Colon (tissue), 2 donors: Measurements from ENCODE around the gene DGAT2.

Experiments
- FAIRE-seq: peaks from 2 replicates; lab custom pipeline; 2012; peaks lifted over from hg19 to GRCh38; lab: Jason Lieb, UNC
- donor health status: control.
- donor health status: control.

Gene DGAT2

GRCh38 chr11:75802021-75802912 lies 33.7 kb downstream of the DGAT2 start:
- FAIRE-seq, result no peak

DNA sequence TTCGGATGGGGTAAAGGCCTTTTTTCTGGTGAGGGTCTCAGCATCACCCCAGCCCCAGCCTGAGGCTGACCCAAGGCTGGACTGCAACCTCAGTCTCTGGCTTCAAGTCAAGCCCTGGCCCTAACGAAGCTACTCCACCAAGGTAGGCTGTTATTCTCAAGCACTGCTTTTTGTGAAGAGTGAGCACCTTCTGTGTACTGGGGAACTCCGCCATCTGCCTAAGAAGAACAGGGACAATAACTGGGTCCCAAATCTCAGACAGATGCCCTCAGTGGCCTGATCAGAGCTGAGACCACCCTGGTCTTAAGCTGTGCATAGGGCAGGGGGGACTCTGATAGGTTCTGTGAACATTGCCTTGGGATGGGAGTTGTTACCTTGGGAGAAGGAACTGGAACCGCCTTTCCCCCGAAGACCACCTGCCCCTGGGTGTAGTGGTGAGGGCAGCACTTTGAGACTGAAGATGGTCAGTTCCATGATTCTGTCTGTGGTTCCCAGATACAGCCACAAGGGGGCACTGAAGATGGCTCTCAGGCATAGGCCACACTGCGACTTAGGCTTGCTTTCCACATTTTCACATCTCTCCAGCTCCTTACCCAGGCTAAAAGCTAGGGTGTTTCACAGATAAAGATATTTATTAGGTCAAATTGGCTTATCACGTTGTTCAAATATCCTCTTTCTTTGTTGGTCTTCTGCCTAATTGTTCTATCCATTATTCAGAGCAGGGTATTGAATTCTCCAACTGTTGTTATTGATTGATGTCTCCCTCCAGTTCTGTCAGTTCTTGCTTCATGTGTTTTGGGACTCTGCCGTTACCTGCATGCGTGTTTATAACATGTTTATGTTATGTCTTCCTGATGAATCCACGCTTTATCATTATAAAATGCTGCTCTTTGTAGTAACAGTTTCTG lies 34.6 kb downstream of the DGAT2 start:
- no peak for FAIRE-seq

- no peak for FAIRE-seq
Measured at GRCh38 chr11:75809111-75809510, 40.5 kb downstream of the DGAT2 start.

GRCh38 chr11:75809991-75810390 lies 41.4 kb downstream of the DGAT2 start:
- no peak for FAIRE-seq

DNA sequence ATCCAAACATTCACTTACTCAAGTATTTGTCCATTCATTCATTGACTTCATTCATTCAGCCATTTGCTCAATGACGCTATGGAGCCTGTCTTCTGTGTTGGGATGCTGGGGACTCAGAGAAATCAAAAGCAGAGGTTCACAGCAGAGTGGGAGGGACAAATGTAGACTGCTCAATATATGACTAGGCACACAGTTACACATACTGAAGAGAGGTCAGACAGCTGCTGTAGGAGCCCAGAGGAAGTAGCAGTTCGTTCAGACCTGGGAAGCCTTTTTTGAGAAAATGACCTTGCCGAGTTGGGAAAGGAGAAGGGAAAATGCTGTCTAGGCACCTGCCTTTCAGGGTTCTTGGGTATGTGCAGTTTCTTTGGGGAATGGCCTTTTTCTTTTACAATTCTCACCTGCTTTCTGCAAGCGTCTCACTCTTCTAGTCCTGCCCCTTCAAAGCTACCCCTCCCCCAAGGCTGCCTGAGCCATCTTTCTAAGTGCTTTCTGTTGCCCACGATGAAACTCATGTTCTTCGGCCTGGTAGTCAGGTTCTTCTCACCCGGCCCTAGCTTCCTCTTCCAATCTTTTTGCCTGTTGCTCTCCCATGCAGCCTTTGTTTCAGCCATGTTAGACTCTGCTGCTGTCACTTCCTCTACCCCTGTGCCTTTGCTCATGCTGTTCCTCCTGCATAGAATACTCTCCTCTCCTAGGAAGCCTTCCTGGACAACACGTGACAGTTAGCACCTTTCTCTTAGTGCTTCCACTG lies 42.2 kb downstream of the DGAT2 start:
- FAIRE-seq, result no peak

- no peak for FAIRE-seq
Measured at GRCh38 chr11:75811485-75811884, 42.9 kb downstream of the DGAT2 start.

- no peak for FAIRE-seq
Measured at GRCh38 chr11:75812542-75813040, 44.0 kb downstream of the DGAT2 start.

DNA sequence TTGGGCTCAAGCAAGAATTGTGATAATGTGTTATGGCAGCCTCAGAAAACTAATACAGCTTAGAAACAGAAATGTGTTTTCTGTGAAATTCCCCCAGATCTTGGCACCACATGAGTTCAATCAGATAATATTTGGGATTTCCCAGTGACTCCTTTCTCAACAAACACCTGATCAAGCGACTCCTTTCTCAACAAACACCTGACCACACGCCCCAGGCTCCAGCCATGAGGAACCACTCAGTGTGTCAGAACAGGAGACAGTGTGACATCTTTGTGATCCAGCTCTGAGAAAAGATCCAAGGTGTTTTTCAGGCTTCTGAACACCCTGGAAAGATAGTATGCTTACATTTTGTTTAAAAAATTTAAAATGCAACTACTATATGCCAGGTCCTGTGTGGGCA lies 44.5 kb downstream of the DGAT2 start:
- FAIRE-seq, result no peak

- no peak for FAIRE-seq
Measured at GRCh38 chr11:75813622-75814039, 45.1 kb downstream of the DGAT2 start.

- FAIRE-seq, result no peak
Measured at GRCh38 chr11:75814363-75814676, 45.7 kb downstream of the DGAT2 start.

DNA sequence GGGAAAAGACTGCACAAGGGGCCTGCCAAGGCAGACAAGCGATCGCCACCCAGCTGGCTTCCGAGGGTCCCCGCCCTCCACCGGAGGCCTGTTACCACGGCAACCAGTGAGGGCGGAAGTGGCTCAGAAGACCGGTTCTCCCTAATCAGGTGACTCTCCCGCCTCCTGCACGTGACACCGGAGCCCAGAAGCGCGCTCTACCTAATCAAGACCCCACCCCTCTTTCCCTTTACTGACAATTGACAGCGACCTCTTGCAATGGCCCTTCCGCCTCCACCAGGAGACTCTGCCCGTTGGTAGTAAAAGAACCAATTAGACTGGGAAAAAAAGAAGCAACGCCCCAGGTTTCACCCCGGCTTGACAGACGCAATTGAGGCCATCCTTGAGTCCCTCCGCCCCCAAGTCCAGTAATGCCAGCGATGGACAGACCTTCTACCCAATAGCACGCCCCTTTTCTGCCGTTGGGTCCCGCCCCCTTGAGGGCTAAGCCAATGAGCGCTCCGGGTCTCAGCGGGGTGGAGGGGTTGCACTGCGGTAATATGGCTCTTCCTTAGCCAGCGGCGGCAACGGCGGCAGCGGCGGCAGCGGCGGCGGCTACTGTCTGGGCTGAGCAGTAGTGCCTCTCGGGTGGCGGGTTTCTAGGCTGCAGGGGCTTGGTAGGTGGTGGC lies 46.2 kb downstream of the DGAT2 start, which contains the start of gene UVRAG:
UVRAG (plus strand) TSS at position 534 of the 668 bp plus-strand sequence. CDS start 198 bp downstream, outside the sequence.
- peak; percentile 69 for FAIRE-seq

GRCh38 chr11:75815345-75816168 lies 47.0 kb downstream of the DGAT2 start:
- FAIRE-seq, result no peak

DNA sequence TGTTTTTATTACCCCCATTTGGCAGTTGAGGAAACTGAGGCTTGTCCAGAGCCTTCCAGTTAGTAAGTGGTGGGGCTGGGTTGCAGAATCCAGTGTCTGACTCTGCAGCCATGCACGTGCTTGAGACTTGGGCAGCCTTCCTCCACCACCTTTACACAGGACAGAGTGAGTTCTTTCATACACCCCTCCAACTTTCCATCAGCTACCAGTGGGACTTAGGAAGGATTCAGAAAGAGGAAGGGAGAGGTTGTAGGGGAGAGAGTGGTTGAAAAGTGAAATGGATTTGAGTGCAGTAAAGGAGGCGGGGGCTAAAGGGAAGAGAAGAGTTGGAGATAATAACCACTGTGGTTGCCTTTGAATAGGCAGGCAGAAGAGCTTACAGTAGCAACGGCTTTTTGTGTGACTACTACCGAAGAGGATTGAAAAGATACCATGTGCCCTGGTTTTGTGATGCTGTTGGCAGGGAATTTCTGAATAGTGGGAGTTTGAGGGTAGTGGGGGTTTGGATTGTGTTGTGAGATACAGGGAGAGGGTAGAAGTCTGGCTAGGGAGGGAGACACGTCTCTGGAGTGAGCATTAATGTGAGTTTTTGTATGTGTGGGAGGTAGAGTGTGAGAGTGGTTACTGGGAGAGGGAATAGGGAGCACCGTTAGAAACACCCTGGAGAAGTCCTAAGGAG lies 48.1 kb downstream of the DGAT2 start:
- FAIRE-seq, result no peak

DNA sequence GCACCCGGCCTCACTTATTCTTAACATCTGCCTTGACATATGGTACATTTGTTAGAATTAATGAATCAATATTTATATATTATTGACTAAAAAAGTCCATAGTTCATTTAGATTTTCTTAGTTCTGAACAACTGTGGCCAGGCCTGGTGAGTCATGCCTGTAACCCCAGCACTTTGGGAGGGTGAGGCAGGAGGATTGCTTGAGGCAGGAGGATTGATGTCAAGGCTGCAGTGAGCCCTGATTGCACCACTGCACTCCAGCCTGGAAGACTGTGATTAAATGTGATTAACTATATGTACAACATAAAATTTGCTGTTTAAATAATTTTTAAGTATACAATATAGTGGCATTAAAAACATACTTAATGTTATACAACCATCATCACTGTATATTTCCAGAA lies 52.1 kb downstream of the DGAT2 start:
- FAIRE-seq, result no peak

GRCh38 chr11:75821202-75821601 lies 52.6 kb downstream of the DGAT2 start:
- FAIRE-seq, result no peak

DNA sequence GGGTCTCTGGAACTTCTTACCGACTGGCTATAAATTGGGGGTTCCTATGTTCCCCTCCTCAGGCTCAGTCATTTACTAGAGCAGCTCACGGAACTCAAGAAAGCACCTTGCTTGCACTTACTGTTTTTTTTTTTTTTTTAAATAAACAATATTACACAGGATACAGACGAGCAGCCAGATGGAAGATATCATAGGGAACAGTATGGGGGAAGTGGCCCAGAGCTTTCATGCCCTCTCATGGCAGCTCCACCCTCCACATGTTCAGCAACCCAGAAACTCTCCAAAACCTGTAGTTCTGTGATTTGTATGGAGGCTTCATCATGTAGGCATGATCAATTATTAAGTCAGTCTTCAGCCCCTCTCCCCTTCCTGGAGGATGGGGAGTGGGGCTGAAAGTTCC lies 54.0 kb downstream of the DGAT2 start:
- no peak for FAIRE-seq

- FAIRE-seq, result no peak
Measured at GRCh38 chr11:75823415-75823814, 54.8 kb downstream of the DGAT2 start.

GRCh38 chr11:75823946-75824345 lies 55.4 kb downstream of the DGAT2 start:
- no peak for FAIRE-seq

- FAIRE-seq, result no peak
Measured at GRCh38 chr11:75826461-75827230, 58.1 kb downstream of the DGAT2 start.
